ENCODE data around the gene ZNF598.
A peak's percentile ranks its signal among the peaks of the same experiment; 100 is the strongest.

The ZNF598 gene

DNA sequence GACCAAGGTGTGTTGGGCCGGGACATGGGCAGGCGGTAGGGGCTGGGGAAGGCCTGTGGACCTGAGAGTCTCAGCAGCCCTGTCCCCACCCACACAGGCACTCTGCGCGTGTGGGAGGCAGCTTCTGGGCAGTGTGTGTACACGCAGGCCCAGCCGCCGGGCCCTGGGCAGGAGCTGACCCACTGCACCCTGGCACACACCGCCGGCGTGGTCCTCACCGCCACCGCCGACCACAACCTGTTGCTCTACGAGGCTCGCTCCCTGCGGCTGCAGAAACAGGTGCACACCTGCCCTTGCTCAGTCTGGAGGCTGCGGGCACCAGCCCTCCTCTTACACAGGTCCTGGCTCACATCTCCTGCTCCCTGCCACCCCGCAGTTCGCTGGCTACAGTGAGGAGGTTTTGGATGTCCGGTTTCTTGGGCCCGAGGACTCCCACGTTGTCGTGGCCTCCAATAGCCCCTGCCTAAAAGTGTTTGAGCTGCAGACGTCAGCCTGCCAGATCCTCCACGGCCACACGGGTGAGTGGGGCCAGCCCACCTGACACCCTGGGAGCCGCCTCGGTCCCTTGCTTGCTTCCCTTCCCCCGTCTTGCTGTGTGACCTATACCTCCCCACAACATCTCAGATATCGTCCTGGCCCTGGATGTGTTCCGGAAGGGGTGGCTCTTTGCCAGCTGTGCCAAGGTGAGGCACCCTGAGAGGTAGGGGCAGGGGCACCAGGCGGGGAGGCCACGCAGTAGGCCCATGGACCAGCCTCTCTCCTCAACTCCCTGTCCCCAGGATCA is 34.0 kb downstream of the ZNF598 start:
- peaks cover 26% of the 10 kb centered on the region for H3K27me3 Mint-ChIP-seq (ENCODE audit: low read depth)
- H3K4me1 Mint-ChIP-seq = peaks cover 14% of the 10 kb centered on the region
- H3K36me3 Mint-ChIP-seq (ENCODE audit: low read depth) = peaks cover 3% of the 10 kb centered on the region
- TF ChIP-seq, protein P1, sequence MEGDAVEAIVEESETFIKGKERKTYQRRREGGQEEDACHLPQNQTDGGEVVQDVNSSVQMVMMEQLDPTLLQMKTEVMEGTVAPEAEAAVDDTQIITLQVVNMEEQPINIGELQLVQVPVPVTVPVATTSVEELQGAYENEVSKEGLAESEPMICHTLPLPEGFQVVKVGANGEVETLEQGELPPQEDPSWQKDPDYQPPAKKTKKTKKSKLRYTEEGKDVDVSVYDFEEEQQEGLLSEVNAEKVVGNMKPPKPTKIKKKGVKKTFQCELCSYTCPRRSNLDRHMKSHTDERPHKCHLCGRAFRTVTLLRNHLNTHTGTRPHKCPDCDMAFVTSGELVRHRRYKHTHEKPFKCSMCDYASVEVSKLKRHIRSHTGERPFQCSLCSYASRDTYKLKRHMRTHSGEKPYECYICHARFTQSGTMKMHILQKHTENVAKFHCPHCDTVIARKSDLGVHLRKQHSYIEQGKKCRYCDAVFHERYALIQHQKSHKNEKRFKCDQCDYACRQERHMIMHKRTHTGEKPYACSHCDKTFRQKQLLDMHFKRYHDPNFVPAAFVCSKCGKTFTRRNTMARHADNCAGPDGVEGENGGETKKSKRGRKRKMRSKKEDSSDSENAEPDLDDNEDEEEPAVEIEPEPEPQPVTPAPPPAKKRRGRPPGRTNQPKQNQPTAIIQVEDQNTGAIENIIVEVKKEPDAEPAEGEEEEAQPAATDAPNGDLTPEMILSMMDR (IDR thresholded peaks at IDR 0.05; ENCODE audit: unreplicated experiment in 3 of 3) = no peak
- peak overlapping the region in 2 of 3 experiments; percentile 51 to 65 for H3K4me3 Mint-ChIP-seq
- H3K27ac Mint-ChIP-seq = no peak overlapping the region
- no peaks in the 10 kb centered on the region for H3K9me3 Mint-ChIP-seq

- Mint-ChIP-seq H3K27ac (no peak overlapping the region), H3K27me3 (ENCODE audit: low read depth) (peaks cover 14% of the 10 kb centered on the region), H3K9me3 (no peaks in the 10 kb centered on the region), H3K4me1 (peaks cover 14% of the 10 kb centered on the region), H3K36me3 (ENCODE audit: low read depth) (peaks cover 3% of the 10 kb centered on the region), H3K4me3 (peak overlapping the region; percentile 53 to 61 (median 54))
- TF ChIP-seq, protein P1 (IDR thresholded peaks at IDR 0.05; ENCODE audit: unreplicated experiment in 3 of 3) = no peak
These were observed 35.2 kb downstream of the ZNF598 start for GRCh38 chr16:1974157-1975070.

DNA sequence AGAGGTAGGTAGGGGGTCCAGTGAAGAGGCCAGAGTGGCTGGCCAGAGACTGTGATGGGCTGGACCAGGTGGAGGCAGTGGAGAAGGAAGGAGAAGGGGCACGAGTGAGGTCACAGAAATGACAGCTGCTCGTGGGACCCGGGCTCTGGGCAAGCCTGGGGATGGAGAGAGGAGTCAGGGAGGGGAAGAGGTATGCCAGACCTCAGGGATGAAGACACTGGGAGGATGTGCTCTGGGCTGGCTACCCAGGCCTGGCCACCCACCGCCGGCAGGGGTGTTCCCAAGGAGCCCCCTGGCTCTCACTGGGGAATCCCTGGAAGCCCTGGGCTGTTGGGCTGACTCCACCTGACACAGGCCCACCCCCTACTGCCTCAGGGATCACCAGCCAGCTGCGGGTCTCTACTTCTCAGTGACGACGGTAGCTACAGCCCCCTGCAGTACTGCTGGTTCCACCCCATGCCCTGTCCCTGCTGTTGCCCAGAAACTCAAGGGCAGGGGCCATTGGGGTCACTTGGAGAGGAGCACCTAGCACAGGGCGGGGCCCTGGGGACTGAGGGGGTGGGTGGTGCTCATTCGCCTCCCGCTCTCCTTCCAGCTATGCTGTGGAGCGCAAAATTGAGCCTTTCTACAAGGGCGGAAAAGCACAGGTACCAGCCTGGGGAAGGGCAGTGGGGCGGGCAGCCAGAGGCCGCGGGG is 36.0 kb downstream of the ZNF598 start:
- H3K4me1 Mint-ChIP-seq = peaks cover 14% of the 10 kb centered on the region
- TF ChIP-seq, protein P1 (IDR thresholded peaks at IDR 0.05; ENCODE audit: unreplicated experiment in 3 of 3) = no peak
- peaks cover 11% of the 10 kb centered on the region for H3K27me3 Mint-ChIP-seq (ENCODE audit: low read depth)
- H3K36me3 Mint-ChIP-seq (ENCODE audit: low read depth) = peaks cover 3% of the 10 kb centered on the region
- no peak overlapping the region for H3K27ac Mint-ChIP-seq
- H3K4me3 Mint-ChIP-seq = peak overlapping the region; percentile 53 to 96 (median 61)
- H3K9me3 Mint-ChIP-seq = no peaks in the 10 kb centered on the region

DNA sequence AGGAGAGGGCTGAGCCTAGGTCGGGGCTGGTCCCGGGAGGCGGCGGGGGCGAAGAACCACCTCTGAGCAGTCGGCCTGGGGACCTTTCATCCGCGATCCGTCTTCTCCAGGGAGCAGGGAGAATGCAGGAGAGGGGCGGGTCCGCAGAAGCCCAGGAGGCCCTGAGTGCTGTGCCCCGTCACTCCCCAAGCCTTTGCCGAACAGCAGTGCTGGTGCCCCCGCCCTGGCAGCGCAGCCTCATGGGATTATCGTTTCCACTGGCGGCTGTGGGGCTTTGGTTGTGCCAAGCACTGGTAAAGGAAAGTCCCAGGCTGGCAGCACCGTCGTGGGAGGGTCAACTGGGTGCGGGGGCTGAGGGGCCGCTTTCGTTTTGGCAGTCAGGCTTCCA is 37.1 kb downstream of the ZNF598 start:
- H3K4me1 Mint-ChIP-seq = peaks cover 14% of the 10 kb centered on the region
- H3K9me3 Mint-ChIP-seq = no peaks in the 10 kb centered on the region
- peaks cover 6% of the 10 kb centered on the region for H3K27me3 Mint-ChIP-seq (ENCODE audit: low read depth)
- peak overlapping the region; percentile 95 to 97 (median 96) for H3K4me3 Mint-ChIP-seq
- TF ChIP-seq, protein P1 (IDR thresholded peaks at IDR 0.05; ENCODE audit: unreplicated experiment in 3 of 3) = no peak
- H3K36me3 Mint-ChIP-seq (ENCODE audit: low read depth) = peaks cover 2% of the 10 kb centered on the region
- H3K27ac Mint-ChIP-seq = no peak overlapping the region

DNA sequence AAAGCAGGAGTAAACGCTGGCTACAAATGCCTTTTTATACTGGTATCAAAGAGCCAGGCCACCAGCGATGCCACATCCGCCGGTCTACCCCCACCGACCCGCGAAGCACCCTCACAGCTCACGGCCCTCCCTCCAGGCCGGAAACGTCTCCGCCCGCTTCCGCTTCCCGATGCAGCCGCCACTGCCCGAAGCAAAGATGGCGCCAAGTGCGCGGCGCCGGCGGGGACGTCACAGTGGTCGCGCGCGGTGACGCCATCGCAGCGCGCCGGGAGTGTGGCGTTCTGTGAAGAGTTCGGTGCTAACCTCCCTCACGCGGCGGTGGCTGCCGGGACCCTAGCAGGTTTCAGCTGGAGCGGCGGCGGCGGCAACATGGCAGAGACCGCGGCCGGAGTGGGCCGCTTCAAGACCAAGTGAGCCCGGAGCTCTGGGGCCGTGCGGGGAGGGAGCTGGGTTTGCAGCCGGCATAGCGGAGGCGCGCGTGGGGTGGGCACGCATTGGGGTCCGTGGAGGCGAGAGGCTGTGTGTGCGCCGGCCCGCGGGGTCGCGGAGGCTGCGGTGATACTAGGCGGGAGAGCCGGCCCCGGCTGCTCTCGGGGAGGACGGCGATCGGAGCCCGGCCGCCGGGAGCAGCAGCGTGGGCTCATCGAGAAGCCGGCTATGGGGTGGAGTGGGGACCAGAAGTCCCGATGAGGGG is 37.7 kb downstream of the ZNF598 start, which contains the start of gene TBL3:
TSS of gene TBL3 (plus strand) at position 258 of the 694 bp plus-strand sequence. CDS start at position 370, 112 bp downstream.
- TF ChIP-seq, protein P1 (IDR thresholded peaks at IDR 0.05; ENCODE audit: unreplicated experiment in 3 of 3) = no peak
- peaks cover 14% of the 10 kb centered on the region for H3K4me1 Mint-ChIP-seq
- peak within 1 kb of the TSS; percentile 92 to 99 (median 95) for H3K27ac Mint-ChIP-seq
- H3K4me3 Mint-ChIP-seq = peak within 1 kb of the TSS; percentile 95 to 97 (median 96)
- H3K27me3 Mint-ChIP-seq (ENCODE audit: low read depth) = peaks cover 4% of the 10 kb centered on the region
- H3K9me3 Mint-ChIP-seq = no peaks in the 10 kb centered on the region
- H3K36me3 Mint-ChIP-seq (ENCODE audit: low read depth) = no peaks in the 10 kb centered on the region

Measured in nephron (organoid).